ENCODE data around the gene VARS2.
"Not testable (repeated sequence)": the region's sequence is repeated elsewhere in the genome, so short reads cannot be mapped to it uniquely, and the experiment has no call there.

- not testable (repeated sequence) for TF ChIP-seq CTCF (conservative IDR thresholded peaks at IDR 0.05; ENCODE audit: low read length); EZH2phosphoT487 (IDR thresholded peaks at IDR 0.05; ENCODE audit: borderline replicate concordance)
Measured at GRCh38 chr6:30910473-30910872, 3.6 kb upstream of the VARS2 start.

Data from Loucy (cell line).